OCI-LY3 (cell line): Measurements from ENCODE around the gene CHRM2.

Experiments used
- H2AFZ ChIP-seq: fragments of 200-600, 300-600 bp; shearing (Covaris generic); 2 replicates; pipeline ENCODE4 v1.6.0; 2014; ENCODE audit warnings: antibody characterized with exemption, low read depth, low read length
- H3K27ac ChIP-seq: fragments of 200-600, 300-600 bp; sonication (generic); 2 replicates; pipeline ENCODE4 v1.5.1; 2014; ENCODE audit warnings: mild to moderate bottlenecking, low read length, moderate library complexity, mixed read lengths
- H3K27me3 ChIP-seq: fragments of 200-600, 300-600 bp; sonication (generic); 2 replicates; pipeline ENCODE4 v1.6.1; 2014; ENCODE audit warnings: low read depth, low read length, mixed read lengths
- H3K36me3 ChIP-seq: fragments of 200-600, 300-600 bp; sonication (generic); replicated peaks from 2 replicates; pipeline ENCODE3; 2014; ENCODE audit warnings: low read depth, low read length, mixed read lengths
- H3K4me1 ChIP-seq: fragments of 300-600, 200-600 bp; sonication (generic); 2 replicates; pipeline ENCODE4 v1.6.1; 2014; ENCODE audit warnings: low read length, mixed read lengths
- H3K4me2 ChIP-seq: fragments of 200-600, 300-600 bp; sonication (generic); 2 replicates; pipeline ENCODE4 v1.6.1; 2014; ENCODE audit warnings: low read length, mixed read lengths
- H3K4me3 ChIP-seq: fragments of 300-600, 200-600 bp; sonication (generic); 2 replicates; pipeline ENCODE4 v1.5.1; 2014; ENCODE audit warnings: antibody characterized with exemption, mild to moderate bottlenecking, low read length, moderate library complexity
- H3K79me2 ChIP-seq: fragments of 300-600, 200-600 bp; shearing (Covaris generic); 2 replicates; pipeline ENCODE4 v1.6.1; 2014; ENCODE audit warnings: mild to moderate bottlenecking, low read length, mixed read lengths
- H3K9ac ChIP-seq: fragments of 300-600, 200-600 bp; shearing (Covaris generic); 2 replicates; pipeline ENCODE4 v1.6.0; 2014; ENCODE audit warnings: mild to moderate bottlenecking, low read length, moderate library complexity
- H3K9me3 ChIP-seq: fragments of 200-600, 300-600 bp; shearing (Covaris generic); 2 replicates; pipeline ENCODE4 v1.6.1; 2014; ENCODE audit warnings: low read length, mixed read lengths; ENCODE audit not compliant: insufficient read depth
- H4K20me1 ChIP-seq: fragments of 200-600, 300-600 bp; sonication (generic); 2 replicates; pipeline ENCODE4 v1.6.1; 2016; ENCODE audit warnings: low read length, mixed read lengths; ENCODE audit not compliant: insufficient read depth
- CTCF ChIP-seq: fragments of 200-600, 300-600 bp; sonication (generic); IDR thresholded peaks from 2 replicates; pipeline ENCODE4 v1.5.1; 2014; ENCODE audit warnings: antibody characterized with exemption, low read length, low read depth
- EZH2phosphoT487 ChIP-seq: fragments of 200-600 bp; shearing (Covaris generic); IDR thresholded peaks from 2 replicates; pipeline ENCODE4 v1.6.1; 2018; ENCODE audit warnings: antibody characterized with exemption, mixed run types, low read depth

CHRM2 gene

GRCh38 chr7:136966825-136967224 is 98.4 kb downstream of the CHRM2 start:
- H3K9ac ChIP-seq = no peak overlapping the region
- no peak overlapping the region for H3K27ac ChIP-seq
- no peak for TF ChIP-seq EZH2phosphoT487
- no peak for TF ChIP-seq CTCF
- no peaks in the 10 kb centered on the region for H3K4me1 ChIP-seq
- no peaks in the 10 kb centered on the region for H3K36me3 ChIP-seq
- no peak overlapping the region for H2AFZ ChIP-seq
- H3K9me3 ChIP-seq = no peaks in the 10 kb centered on the region
- H4K20me1 ChIP-seq = no peaks in the 10 kb centered on the region
- no peak overlapping the region for H3K4me3 ChIP-seq
- no peak overlapping the region for H3K4me2 ChIP-seq
- no peaks in the 10 kb centered on the region for H3K27me3 ChIP-seq
- no peaks in the 10 kb centered on the region for H3K79me2 ChIP-seq

- TF ChIP-seq CTCF (no peak), EZH2phosphoT487 (no peak)
These were observed 101.3 kb downstream of the CHRM2 start for GRCh38 chr7:136969761-136970160.

GRCh38 chr7:136971776-136972175 is 103.3 kb downstream of the CHRM2 start:
- Histone ChIP-seq H2AFZ (no peak overlapping the region), H4K20me1 (no peaks in the 10 kb centered on the region), H3K36me3 (no peaks in the 10 kb centered on the region), H3K4me2 (no peak overlapping the region), H3K27me3 (no peaks in the 10 kb centered on the region), H3K79me2 (no peaks in the 10 kb centered on the region), H3K27ac (no peak overlapping the region), H3K9ac (no peak overlapping the region), H3K4me1 (no peaks in the 10 kb centered on the region), H3K9me3 (no peaks in the 10 kb centered on the region), H3K4me3 (no peak overlapping the region)
- TF ChIP-seq CTCF = no peak
- TF ChIP-seq EZH2phosphoT487 = no peak

More at GRCh38 chr7:136969761-136970160, 101.3 kb downstream of the CHRM2 start:
- Histone ChIP-seq H2AFZ (no peak overlapping the region), H3K36me3 (no peaks in the 10 kb centered on the region), H3K4me1 (no peaks in the 10 kb centered on the region), H3K9ac (no peak overlapping the region), H3K27ac (no peak overlapping the region), H3K4me3 (no peak overlapping the region), H3K4me2 (no peak overlapping the region), H3K9me3 (no peaks in the 10 kb centered on the region), H3K79me2 (no peaks in the 10 kb centered on the region), H4K20me1 (no peaks in the 10 kb centered on the region), H3K27me3 (no peaks in the 10 kb centered on the region)

GRCh38 chr7:136976504-136977251 is 108.2 kb downstream of the CHRM2 start:
- H3K27ac ChIP-seq = no peak overlapping the region
- no peak overlapping the region for H3K4me3 ChIP-seq
- no peak overlapping the region for H2AFZ ChIP-seq
- no peaks in the 10 kb centered on the region for H4K20me1 ChIP-seq
- no peak overlapping the region for H3K4me2 ChIP-seq
- no peak overlapping the region for H3K9ac ChIP-seq
- no peaks in the 10 kb centered on the region for H3K9me3 ChIP-seq
- H3K36me3 ChIP-seq = no peaks in the 10 kb centered on the region
- H3K4me1 ChIP-seq = no peaks in the 10 kb centered on the region
- H3K79me2 ChIP-seq = no peaks in the 10 kb centered on the region
- TF ChIP-seq EZH2phosphoT487 = no peak
- no peak for TF ChIP-seq CTCF
- no peaks in the 10 kb centered on the region for H3K27me3 ChIP-seq
